Measurements from ENCODE around the gene NR5A1.

NR5A1 gene

GRCh38 chr9:124506931-124507879 lies at the start of gene NR5A1:
Gene NR5A1, minus strand, starts transcription at chr9:124507399. Its CDS starts 4,004 bp downstream, at chr9:124503395.
- FAIRE-seq, result no peak

DNA sequence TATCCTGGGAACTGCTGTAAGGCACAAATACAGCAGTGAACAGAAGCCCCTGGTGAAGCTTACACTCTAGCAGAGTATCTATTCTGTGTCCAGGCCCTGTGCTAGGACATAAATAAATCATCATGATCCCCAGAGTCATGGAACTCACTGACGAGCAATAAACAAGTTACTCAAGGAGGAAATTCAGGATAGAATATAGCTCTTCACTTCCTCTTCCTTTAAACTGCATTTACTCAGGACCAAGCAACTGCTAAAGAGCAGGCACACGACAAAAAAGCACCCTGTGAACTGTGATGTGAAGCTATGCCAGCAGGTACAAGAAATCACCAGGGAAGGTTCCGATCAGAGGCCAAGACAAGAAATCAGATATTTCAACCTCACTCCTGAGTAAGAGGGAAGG lies 47.8 kb upstream of the NR5A1 start:
- FAIRE-seq, result no peak

GRCh38 chr9:124553738-124554137 lies 46.5 kb upstream of the NR5A1 start:
- no peak for FAIRE-seq

GRCh38 chr9:124552273-124552605 lies 45.0 kb upstream of the NR5A1 start:
- no peak for FAIRE-seq

GRCh38 chr9:124551472-124552272 lies 44.5 kb upstream of the NR5A1 start:
- FAIRE-seq, result peak; percentile 86

GRCh38 chr9:124550072-124550471 lies 42.9 kb upstream of the NR5A1 start:
- no peak for FAIRE-seq

GRCh38 chr9:124549016-124549415 lies 41.8 kb upstream of the NR5A1 start:
- no peak for FAIRE-seq

DNA sequence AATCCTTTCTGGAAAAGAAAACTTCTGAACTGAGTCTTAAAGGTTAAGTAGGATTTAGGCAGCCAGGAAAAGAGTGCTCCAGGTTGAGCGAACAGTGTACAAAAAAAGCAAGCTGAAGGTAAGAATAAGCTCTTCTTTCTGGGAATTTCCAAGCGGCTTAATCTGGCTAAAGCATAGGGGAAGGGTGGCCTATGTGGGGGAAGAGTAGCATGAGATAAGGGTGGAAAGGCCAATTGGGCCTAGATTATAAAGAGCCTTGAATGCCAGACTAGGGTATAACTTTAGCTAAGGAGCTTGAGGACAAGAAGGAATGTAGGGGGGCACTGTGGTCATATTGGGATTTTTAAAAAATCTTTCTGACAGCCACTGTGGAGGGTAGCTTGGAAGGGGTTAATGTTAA lies 37.3 kb upstream of the NR5A1 start:
- no peak for FAIRE-seq

DNA sequence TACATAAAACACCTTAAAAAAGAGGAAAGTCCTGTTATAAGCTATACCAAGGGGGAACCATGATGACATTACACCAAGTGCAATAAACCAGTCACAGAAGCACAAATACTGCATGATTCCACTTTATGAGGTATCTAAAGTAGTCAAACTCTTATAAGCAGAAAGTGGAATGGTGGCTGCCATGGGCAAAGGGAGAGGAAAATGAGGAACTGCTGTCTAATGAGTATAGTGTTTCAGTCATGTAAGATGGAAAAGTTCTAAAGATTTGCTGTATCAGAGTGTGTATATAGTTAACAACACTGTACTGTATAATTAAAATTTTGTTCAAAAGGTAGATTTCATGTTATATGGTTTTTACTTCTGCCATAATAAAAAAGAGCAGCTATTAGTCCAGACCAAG lies 34.6 kb upstream of the NR5A1 start:
- no peak for FAIRE-seq

- FAIRE-seq, result no peak
Measured at GRCh38 chr9:124537926-124538325, 30.7 kb upstream of the NR5A1 start.

DNA sequence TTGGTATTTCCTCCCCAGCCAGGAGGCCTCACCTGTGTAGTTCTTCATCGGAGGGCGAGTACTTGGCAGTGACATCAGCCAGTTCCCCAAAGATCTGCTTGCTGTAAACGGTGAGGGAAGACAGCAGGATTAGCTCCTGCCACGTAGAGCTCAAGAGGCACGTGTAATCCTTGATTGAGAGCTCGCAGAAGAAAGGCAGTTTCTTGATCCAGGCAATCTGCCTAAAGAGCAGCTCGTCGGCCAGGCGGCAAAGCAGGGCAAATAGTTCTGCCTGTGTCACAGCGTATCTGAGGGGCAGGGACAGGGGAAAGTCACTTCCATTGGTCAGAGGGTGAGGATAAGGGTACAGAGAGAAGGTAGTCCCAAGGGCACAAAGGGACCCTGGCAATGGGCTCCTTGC lies 28.6 kb upstream of the NR5A1 start:
- FAIRE-seq, result no peak

DNA sequence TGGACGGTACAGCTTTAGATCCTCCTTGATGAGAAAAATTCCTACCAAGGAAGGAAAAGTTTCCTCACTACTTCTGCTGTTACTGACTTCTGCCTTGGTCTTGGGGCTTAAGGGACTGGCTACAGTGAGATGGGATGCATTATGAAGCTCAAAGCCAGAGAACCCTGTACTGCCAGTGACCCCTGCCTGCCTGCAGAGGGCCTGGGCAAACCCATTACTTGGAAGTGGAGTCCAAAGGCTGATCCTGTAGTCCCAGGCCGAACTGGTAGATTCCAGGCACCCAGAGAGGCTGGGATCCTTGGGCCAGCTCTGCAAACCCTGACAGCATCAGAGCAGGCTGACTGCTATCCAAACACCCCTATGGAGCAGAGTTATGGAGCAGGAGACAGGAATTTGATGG lies 25.7 kb upstream of the NR5A1 start:
- no peak for FAIRE-seq

DNA sequence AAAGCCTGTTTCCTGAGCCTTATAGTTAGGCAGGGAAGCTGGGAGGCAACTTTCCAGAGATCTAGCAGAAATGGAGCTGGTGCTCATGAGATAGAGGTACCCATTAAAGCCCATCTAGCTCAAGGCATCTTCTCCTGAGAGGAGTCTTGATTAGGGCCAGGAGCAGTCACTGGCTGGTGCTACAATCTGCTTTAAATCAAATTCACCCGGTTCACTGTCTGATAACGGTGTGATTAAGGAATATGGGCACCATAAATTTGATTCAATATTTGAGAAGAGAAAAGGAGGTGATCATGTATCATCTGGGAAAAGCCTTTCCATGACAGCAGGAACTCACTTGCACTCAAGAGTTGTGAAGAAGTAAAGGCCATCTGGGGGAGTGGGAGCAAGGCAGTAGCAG lies 23.9 kb upstream of the NR5A1 start:
- no peak for FAIRE-seq

GRCh38 chr9:124530246-124530645 lies 23.0 kb upstream of the NR5A1 start:
- no peak for FAIRE-seq

- FAIRE-seq, result no peak
Measured at GRCh38 chr9:124527781-124528180, 20.6 kb upstream of the NR5A1 start.

DNA sequence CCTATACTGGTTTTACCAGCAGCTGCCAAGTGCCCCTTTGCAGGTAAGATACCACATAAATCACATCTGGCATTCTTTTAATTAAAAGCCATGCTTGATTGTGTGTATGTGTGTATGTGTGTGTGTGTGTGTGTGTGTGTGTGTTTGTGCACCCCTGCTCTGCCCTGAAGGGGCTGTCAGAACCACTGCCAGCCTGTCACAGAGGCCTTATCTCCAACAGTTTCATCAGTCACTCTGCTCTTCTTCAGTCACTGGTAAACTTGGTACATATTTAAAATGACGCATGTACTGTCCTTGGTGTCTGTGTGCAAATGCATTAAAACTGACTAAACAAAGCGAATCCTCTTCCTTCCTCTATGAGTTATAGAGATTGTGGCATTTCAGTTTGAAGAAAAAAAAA lies 19.0 kb upstream of the NR5A1 start:
- no peak for FAIRE-seq

DNA sequence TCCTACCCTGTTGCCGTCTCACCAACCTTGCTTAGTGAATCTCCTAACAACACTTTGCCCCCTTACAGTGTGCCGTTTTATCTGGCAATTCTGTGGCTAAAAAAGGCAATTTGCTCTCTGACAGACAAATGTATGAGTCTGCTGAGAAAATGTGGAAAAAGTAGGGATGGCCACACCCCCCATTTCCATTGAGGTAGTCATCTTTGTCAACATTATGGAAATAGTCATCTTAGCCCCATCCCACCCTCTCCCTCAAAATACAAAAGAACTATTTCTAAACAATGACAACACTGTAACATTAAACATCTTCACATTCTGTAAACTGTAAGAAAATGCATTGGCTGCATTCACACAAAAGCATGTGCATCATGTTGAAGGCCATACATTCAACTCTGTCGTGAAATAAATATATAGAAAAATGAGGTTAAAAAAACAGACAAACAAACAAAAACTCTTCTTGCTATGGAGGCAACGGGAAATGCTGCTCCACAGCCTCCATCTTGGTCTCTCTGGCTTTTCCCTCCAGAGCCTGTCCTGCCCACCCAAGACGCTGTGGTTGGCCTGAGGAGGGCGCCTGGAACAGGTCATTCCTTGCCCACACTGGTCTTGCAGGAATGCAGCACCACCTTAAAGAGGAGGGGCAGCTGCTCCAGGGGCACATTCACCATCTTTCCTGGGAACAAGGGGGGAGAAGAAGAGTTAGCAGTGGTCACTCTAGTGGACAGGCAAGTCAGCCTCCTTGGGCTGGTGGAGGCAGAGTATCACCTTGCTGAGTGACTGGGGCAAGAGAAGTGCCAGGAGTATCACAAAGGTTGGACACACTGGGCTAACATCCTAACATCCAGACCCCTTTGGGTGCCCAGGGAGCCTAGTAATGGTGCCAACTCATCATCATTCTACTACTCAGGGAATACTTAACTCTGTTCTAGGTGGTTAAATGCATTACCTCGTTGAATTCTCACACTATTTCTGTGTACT lies 15.2 kb upstream of the NR5A1 start:
- FAIRE-seq, result no peak

DNA sequence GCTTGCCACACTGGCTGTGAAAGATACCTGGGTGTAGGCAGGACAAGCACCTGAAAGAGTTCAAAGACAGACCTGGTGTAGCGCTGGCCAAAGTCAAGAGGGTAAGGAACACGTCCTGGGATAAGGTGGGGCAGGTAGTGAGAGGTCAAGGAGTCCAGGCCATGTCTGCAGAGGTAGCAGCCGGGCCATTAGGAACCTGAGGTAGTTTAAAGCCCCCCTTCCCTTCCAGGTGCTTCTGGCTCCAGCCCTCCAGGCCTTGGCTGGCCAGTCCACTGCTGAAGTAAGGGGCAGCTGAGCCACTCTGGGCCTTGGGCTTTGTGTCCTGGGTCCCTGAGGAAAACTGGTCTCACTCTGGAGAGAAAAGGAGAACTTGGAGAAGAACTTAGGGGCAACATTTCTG lies 13.9 kb upstream of the NR5A1 start:
- no peak for FAIRE-seq

DNA sequence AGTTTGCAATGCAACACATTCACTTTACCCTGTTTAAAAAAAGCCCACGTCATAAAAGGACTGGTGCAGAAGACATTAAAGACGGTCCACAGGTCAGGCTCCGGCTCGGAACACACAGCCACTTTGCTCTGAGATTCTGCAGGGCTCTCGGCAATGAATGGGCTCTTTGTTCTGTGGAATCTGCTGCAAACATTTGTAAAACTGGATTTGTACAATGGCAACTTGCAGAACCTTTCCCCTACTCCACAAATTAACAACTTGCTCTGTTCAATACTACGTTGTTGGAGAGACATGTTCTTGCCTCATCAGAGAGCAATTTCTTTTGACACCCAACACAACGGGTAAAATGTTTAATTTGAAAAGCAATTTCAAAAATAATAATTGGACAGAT lies 13.0 kb upstream of the NR5A1 start:
- FAIRE-seq, result no peak

DNA sequence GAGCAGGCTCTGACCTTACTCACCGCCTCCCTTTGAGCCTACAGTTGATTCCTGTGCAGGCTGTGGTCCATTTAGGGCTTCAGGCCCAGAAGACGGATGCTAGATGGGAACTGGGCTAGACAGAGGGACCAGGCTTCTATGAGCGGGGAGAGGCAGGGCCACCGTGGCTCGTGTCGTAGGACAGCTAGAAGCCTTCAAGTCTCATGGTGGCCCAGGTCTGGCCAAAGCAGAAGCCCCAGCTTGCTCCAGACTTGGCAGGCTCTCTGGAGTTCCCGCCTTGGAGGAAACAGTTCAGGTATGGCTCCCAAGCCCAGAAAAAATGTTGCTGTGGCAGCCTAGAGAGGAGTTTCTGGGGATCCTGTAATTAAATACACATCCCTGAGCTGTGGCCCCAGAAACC lies 10.9 kb upstream of the NR5A1 start:
- FAIRE-seq, result no peak

DNA sequence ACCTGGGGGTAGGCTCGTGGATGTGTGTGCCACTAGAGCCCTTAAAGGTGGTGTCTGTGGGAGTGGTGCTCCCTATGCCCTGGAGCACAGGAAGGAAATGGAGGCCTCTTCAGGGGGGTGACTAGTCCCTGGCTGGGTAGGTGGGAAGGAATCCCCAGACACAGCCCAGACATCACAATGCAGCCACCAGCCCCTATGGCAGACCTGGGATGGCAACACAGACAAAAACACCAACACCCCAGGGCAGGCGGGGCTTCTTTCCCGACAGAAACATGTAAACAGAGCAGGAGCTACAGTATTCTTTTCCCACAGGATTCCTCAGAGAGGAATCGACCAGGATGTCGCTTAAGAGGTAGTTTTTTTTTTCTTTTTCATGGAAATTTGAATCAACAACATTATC lies 10.4 kb upstream of the NR5A1 start:
- FAIRE-seq, result no peak

GRCh38 chr9:124514874-124515273 lies 7.7 kb upstream of the NR5A1 start:
- no peak for FAIRE-seq

GRCh38 chr9:124514125-124514524 lies 6.9 kb upstream of the NR5A1 start:
- FAIRE-seq, result no peak
